ENCODE results near the gene STK26.

The STK26 gene

GRCh38 chrX:132017431-132018185 lies 5.5 kb upstream of the STK26 start:
- no peak for TF ChIP-seq CTCF (IDR thresholded peaks at IDR 0.05; ENCODE audit: control insufficient read depth, extremely low read depth, insufficient read depth)
- DNase-seq (ENCODE audit: low read depth), result no peak
- H3K4me3 ChIP-seq (ENCODE audit: low read depth, low read length), result no peak overlapping the region

GRCh38 chrX:132022198-132022966 lies 720 bp upstream of the STK26 start:
- DNase-seq (ENCODE audit: low read depth), result no peak
- no peak for TF ChIP-seq CTCF (IDR thresholded peaks at IDR 0.05; ENCODE audit: control insufficient read depth, extremely low read depth, insufficient read depth)
- H3K4me3 ChIP-seq (ENCODE audit: low read depth, low read length), result peak overlapping the region; percentile 61

GRCh38 chrX:132023896-132024386 lies 839 bp downstream of the STK26 start:
- no peak for DNase-seq (ENCODE audit: low read depth)
- no peak for TF ChIP-seq CTCF (IDR thresholded peaks at IDR 0.05; ENCODE audit: control insufficient read depth, extremely low read depth, insufficient read depth)
- peak overlapping the region; percentile 61 for H3K4me3 ChIP-seq (ENCODE audit: low read depth, low read length)

DNA sequence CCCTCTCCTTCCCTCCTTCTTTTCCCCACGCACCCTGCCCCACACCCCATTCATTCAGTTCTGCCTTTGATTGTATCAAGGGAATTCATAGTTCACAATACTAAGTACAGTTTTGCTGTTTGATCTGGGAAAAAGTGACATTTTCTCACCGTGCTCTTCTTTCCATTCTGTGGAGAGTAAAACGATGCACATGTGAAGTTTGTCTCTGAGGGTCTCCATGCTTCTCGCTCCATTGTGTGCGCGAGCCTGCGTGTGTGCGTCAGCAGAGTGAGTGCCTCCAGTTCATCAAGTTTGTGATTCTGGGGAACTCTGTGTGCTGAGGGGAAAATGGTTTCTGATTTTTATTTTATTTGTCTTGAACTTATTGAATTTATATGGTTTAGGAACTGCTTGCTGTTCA lies 1.9 kb downstream of the STK26 start:
- DNase-seq (ENCODE audit: low read depth), result no peak
- H3K4me3 ChIP-seq (ENCODE audit: low read depth, low read length), result no peak overlapping the region
- TF ChIP-seq CTCF (IDR thresholded peaks at IDR 0.05; ENCODE audit: control insufficient read depth, extremely low read depth, insufficient read depth), result no peak

- H3K4me3 ChIP-seq (ENCODE audit: low read depth, low read length), result no peak overlapping the region
- no peak for TF ChIP-seq CTCF (IDR thresholded peaks at IDR 0.05; ENCODE audit: control insufficient read depth, extremely low read depth, insufficient read depth)
- no peak for DNase-seq (ENCODE audit: low read depth)
These were observed 7.2 kb downstream of the STK26 start for GRCh38 chrX:132030264-132030663.

- no peak for TF ChIP-seq CTCF (IDR thresholded peaks at IDR 0.05; ENCODE audit: control insufficient read depth, extremely low read depth, insufficient read depth)
- H3K4me3 ChIP-seq (ENCODE audit: low read depth, low read length), result no peak overlapping the region
- no peak for DNase-seq (ENCODE audit: low read depth)
These were observed 8.8 kb downstream of the STK26 start for GRCh38 chrX:132031867-132032266.

Data from LNCaP clone FGC (cell line).